ENCODE measurements around the gene CFAP299. TPM values are rescaled to one million over a fixed set of nuclear protein-coding genes. Genes with fewer than 3 reads are reported as not detected.

Gene CFAP299
- total RNA-seq, 4 donors from 2014 or later, result 0.79 TPM; not detected in 3

DNA sequence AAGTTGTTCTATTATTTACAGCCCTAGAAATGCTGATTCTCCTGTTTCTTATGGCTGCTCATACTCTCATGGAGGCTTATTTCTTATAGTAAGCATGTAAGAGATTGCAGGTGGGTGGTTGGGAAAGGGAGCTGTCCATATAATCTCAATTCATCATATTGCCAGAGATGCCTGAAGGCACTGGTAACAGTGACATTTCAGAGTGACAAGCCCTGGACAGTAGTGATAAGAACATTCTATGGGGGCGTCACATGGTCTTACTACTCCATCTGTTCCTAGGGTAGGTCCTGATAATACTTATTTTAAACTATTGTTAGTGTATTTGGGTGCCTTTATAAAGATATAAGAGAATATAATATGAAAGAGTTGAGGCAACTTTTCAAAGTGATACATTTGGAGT lies 171.5 kb downstream of the CFAP299 start:
- ATAC-seq (ENCODE audit: low FRiP score), result no peak
- no peak for DNase-seq (ENCODE audit: low spot score)
- TF ChIP-seq, protein P1, sequence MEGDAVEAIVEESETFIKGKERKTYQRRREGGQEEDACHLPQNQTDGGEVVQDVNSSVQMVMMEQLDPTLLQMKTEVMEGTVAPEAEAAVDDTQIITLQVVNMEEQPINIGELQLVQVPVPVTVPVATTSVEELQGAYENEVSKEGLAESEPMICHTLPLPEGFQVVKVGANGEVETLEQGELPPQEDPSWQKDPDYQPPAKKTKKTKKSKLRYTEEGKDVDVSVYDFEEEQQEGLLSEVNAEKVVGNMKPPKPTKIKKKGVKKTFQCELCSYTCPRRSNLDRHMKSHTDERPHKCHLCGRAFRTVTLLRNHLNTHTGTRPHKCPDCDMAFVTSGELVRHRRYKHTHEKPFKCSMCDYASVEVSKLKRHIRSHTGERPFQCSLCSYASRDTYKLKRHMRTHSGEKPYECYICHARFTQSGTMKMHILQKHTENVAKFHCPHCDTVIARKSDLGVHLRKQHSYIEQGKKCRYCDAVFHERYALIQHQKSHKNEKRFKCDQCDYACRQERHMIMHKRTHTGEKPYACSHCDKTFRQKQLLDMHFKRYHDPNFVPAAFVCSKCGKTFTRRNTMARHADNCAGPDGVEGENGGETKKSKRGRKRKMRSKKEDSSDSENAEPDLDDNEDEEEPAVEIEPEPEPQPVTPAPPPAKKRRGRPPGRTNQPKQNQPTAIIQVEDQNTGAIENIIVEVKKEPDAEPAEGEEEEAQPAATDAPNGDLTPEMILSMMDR (IDR thresholded peaks at IDR 0.05), result no peak

DNA sequence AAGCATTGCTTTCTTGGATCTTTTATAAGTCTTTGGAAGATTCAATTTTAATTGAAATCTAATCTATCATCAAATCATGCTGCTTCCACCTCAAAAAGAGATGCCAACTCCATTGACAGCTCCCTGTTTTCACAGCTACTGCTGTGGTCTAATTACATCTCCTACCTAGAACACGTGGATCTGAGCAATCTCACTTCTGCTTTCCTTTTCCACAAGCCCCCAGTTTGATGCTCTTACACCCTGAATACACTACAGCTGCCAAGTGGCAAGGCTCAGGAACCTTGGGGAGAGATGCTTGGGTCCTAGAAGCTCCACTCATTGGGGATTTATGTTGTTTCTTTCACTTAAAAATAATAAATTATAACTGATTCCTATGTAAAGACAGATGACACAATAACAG lies 172.0 kb downstream of the CFAP299 start:
- ATAC-seq (ENCODE audit: low FRiP score) (no peak), DNase-seq (ENCODE audit: low spot score) (no peak)
- TF ChIP-seq, protein P1 (IDR thresholded peaks at IDR 0.05), result no peak

DNA sequence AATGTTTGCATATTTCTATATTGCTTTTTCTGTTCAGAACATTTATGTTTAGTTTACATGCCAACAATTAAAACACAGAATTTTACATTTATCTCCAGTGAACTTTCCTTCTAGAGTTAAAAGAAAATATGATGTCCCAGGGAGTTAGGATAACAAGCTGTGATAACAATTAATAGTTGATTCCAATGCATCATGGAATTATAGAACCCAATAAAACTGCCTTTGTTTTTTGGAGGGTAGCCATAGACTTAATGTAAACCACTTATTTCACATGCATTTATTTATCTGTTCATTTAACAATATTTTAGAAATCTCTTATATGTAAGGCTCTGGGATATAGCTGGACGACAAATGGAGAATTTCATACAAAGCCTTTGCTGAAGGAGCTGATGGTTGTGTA lies 180.0 kb downstream of the CFAP299 start:
- TF ChIP-seq, protein P1 (IDR thresholded peaks at IDR 0.05), result no peak
- DNase-seq (ENCODE audit: low spot score) (no peak), ATAC-seq (ENCODE audit: low FRiP score) (no peak)

DNA sequence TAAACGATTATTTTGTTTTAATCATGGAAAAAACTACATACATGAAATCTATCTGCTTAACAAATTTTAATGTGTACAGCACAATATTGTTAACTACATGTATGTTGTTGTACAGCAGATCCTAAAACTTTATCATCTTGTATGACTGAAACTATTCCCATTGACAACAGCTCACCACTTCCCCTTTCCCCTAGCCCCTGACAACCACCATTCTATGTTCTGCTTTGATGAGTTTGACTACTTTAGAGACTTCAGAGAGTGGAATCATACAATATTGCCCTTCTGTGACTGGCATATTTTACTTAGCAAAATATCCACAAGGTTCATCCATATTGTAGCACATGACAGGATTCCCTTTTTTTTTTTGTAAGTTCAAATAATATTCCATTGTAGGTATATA lies 185.9 kb downstream of the CFAP299 start:
- DNase-seq (ENCODE audit: low spot score) (no peak), ATAC-seq (ENCODE audit: low FRiP score) (no peak)
- TF ChIP-seq, protein P1 (IDR thresholded peaks at IDR 0.05), result no peak

DNA sequence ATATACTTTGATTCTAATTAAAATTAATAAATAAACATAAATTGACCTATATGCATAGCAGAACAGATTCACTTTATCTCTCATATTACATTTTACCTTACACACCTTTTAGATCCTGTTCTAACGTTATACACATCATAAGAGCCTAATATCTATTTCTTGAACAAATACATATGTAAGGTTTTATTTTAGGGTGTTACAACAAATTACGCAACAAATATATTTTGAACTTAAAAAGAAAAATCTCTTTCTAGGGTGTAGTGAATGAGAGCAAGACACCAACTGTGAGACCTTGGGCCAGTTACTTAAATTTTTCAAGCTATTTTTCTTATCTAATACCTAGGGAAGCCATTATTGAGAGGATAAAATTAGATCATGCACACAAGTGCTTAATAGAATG lies 191.2 kb downstream of the CFAP299 start:
- DNase-seq (ENCODE audit: low spot score) (no peak), ATAC-seq (ENCODE audit: low FRiP score) (no peak)
- TF ChIP-seq, protein P1 (IDR thresholded peaks at IDR 0.05), result no peak

DNA sequence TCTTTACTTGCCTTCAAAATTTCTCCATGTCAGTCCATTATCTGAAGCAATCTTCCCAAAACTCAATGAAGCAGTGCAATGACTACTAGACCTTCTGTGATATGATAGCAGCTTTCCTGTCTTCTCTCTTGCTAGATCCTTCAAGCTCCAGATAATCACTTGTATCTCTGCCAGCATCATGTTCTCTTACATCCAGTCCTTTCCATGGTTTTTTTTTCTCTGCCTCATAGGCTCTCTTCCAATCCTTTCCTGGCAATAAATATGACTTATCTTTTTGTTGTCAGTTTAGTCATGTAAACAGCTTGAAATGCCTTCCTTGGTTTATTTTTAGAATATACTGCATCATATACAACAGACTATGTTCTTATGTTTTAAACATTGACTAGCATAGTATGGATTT lies 193.5 kb downstream of the CFAP299 start:
- ATAC-seq (ENCODE audit: low FRiP score), result no peak
- TF ChIP-seq, protein P1 (IDR thresholded peaks at IDR 0.05), result no peak

DNA sequence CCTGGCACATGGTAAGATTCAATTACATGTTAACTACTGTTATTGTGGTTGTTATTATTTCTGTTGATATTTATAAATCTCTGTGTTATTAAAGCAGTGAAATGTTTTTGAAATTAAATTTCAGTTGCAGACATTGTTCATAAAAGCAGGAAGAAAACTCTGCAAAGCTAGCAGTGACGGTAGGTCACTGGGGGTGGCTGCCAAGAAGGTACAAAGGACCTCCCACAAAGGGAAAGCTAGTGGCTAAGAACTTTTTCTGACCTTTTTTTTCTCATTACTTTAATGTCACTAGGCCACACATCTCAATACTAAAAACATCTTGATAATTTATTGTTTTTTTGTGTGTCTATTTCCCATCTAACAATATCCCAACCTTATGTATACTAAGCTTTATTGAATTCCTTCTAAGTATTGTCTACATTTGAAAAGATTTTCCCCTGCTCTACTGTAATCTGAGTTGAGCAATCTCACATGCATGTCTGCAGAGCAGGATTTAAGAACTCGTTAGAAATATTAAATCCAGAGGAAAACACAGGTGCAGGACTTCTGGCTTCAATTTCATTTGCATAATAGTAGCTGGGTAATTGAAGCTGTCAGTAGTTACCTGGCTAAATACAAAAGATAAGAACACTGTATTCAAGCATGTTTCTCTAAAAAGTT lies 197.3 kb downstream of the CFAP299 start:
- ATAC-seq (ENCODE audit: low FRiP score), result no peak
- TF ChIP-seq, protein P1 (IDR thresholded peaks at IDR 0.05), result no peak
- DNase-seq (ENCODE audit: low spot score), result no peak

More for the DNA sequence above, 193.5 kb downstream of the CFAP299 start:
- DNase-seq (ENCODE audit: low spot score), result no peak

Data from omental fat pad (tissue), 4 donors.